ENCODE data around the gene CFAP299. TPM values are rescaled to one million over a fixed set of nuclear protein-coding genes. Genes with fewer than 3 reads are reported as not detected.

Gene CFAP299
- total RNA-seq, 2 experiments from 2014 or later = 0.63 to 3.7 TPM

DNA sequence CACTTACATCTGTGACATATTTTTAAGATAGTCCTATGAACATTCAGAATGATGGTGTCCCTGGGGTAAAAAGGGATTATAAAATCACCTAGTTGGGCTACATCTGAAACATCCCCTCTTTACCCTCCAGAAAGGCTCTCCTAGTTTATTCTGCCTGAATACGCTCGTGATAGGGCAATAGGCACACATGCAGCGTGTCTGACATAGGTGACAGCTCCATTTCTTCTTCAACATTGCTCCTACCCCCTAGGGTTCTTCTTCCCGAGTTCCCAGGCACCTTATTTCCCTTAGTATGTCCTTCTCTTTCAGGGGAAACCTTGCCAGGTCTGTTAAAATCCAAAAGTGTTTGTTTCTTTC, 27.1 kb upstream of the CFAP299 start:
- Histone ChIP-seq H3K9me3 (ENCODE audit: low read length) (no peaks in the 10 kb centered on the region), H3K4me3 (ENCODE audit: low read depth, low read length, poor library complexity, severe bottlenecking) (no peak overlapping the region), H4K20me1 (ENCODE audit: insufficient read depth, low read length) (no peaks in the 10 kb centered on the region), H3K27ac (ENCODE audit: low read depth, low read length, poor library complexity, severe bottlenecking) (no peak overlapping the region), H2AFZ (ENCODE audit: low read length) (no peak overlapping the region), H3K36me3 (ENCODE audit: insufficient read depth, low read length) (no peaks in the 10 kb centered on the region), H3K79me2 (ENCODE audit: insufficient read depth, low read depth, low read length) (no peaks in the 10 kb centered on the region), H3K4me1 (ENCODE audit: insufficient read depth, low read length, poor library complexity, severe bottlenecking) (no peaks in the 10 kb centered on the region), H3K4me2 (ENCODE audit: low read length) (no peak overlapping the region), H3K9me2 (ENCODE audit: insufficient read depth, low read length) (no peaks in the 10 kb centered on the region)
- ChIA-PET POLR2A (no interaction called here), CTCF (ENCODE audit: unreplicated experiment) (no interaction called here)
- no TSS peak for BruUV-seq (replicated peaks)
- TF ChIP-seq, protein P1, sequence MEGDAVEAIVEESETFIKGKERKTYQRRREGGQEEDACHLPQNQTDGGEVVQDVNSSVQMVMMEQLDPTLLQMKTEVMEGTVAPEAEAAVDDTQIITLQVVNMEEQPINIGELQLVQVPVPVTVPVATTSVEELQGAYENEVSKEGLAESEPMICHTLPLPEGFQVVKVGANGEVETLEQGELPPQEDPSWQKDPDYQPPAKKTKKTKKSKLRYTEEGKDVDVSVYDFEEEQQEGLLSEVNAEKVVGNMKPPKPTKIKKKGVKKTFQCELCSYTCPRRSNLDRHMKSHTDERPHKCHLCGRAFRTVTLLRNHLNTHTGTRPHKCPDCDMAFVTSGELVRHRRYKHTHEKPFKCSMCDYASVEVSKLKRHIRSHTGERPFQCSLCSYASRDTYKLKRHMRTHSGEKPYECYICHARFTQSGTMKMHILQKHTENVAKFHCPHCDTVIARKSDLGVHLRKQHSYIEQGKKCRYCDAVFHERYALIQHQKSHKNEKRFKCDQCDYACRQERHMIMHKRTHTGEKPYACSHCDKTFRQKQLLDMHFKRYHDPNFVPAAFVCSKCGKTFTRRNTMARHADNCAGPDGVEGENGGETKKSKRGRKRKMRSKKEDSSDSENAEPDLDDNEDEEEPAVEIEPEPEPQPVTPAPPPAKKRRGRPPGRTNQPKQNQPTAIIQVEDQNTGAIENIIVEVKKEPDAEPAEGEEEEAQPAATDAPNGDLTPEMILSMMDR (conservative IDR thresholded peaks at IDR 0.05; ENCODE audit: low read length) = no peak
- TF ChIP-seq EZH2phosphoT487 (IDR thresholded peaks at IDR 0.05; ENCODE audit: borderline replicate concordance, low read depth, low read length) = no peak
- no peak for DNase-seq (ENCODE audit: low spot score)
- intact Hi-C loops (cut with micrococcal nuclease; ENCODE audit: unreplicated experiment) = no loop called here

DNA sequence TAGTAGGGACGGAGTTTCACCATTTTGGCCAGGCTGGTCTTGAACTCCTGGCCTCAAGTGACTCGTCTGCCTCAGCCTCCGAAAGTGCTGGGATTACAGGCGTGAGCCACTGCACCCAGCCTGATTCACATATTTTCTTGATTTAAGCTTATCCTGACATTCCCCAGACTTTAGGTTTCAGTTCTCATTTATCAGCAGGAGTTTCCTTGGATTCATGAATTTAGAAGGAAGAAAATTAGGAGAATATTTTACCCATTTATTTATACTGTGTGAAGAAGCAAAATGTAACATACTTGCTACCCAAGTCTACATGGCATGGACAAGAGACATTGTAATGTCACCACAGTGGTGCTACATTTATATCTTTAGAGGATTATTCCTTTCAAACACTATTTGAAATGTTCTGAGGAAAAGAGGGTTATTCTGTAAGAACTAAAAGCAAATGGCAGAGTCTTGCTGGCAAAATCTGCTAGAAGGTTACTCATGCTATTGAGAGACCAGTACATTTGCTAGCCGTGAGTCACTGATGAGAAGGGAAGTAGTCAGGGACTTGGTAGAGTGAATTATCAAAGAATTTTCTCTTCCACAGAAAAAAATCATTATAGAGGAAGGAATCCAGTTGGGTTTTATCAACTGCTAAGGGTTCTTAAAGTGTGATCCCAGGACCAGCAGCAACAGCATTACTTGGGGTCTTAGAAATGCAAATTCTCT, 26.1 kb upstream of the CFAP299 start:
- Histone ChIP-seq H3K4me1 (ENCODE audit: insufficient read depth, low read length, poor library complexity, severe bottlenecking) (no peaks in the 10 kb centered on the region), H3K4me2 (ENCODE audit: low read length) (no peak overlapping the region), H4K20me1 (ENCODE audit: insufficient read depth, low read length) (no peaks in the 10 kb centered on the region), H3K27ac (ENCODE audit: low read depth, low read length, poor library complexity, severe bottlenecking) (no peak overlapping the region), H3K9me2 (ENCODE audit: insufficient read depth, low read length) (no peaks in the 10 kb centered on the region), H3K36me3 (ENCODE audit: insufficient read depth, low read length) (no peaks in the 10 kb centered on the region), H2AFZ (ENCODE audit: low read length) (no peak overlapping the region), H3K4me3 (ENCODE audit: low read depth, low read length, poor library complexity, severe bottlenecking) (no peak overlapping the region), H3K9me3 (ENCODE audit: low read length) (no peaks in the 10 kb centered on the region), H3K79me2 (ENCODE audit: insufficient read depth, low read depth, low read length) (no peaks in the 10 kb centered on the region)
- TF ChIP-seq, protein P1 (conservative IDR thresholded peaks at IDR 0.05; ENCODE audit: low read length) = no peak
- no peak for TF ChIP-seq EZH2phosphoT487 (IDR thresholded peaks at IDR 0.05; ENCODE audit: borderline replicate concordance, low read depth, low read length)
- POLR2A ChIA-PET = no interaction called here
- CTCF ChIA-PET (ENCODE audit: unreplicated experiment) = no interaction called here
- no TSS peak for BruUV-seq (replicated peaks)
- DNase-seq (ENCODE audit: low spot score) = no peak
- intact Hi-C loops (cut with micrococcal nuclease; ENCODE audit: unreplicated experiment) = no loop called here

DNA sequence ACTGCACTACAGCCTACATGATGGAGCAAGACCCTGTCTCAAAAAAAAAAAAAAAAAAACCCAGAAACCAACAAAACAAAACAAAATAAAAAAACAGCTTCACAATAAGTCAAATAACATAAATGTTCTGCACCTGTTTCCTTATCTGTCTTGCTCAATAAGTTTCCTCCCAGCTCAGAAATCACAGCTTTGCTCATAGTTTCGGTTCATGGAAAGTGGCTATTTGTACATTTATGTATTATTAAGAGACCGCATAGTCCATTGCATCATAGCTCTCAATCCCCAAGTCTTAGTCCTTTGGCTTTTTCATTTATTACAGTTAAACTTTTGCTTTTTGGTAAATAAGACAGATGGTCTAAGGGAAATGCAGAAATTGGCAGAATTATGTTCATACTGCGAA, 24.4 kb upstream of the CFAP299 start:
- Histone ChIP-seq H3K27ac (ENCODE audit: low read depth, low read length, poor library complexity, severe bottlenecking) (no peak overlapping the region), H3K9me2 (ENCODE audit: insufficient read depth, low read length) (no peaks in the 10 kb centered on the region), H4K20me1 (ENCODE audit: insufficient read depth, low read length) (no peaks in the 10 kb centered on the region), H3K36me3 (ENCODE audit: insufficient read depth, low read length) (no peaks in the 10 kb centered on the region), H3K79me2 (ENCODE audit: insufficient read depth, low read depth, low read length) (no peaks in the 10 kb centered on the region), H3K4me2 (ENCODE audit: low read length) (no peak overlapping the region), H3K9me3 (ENCODE audit: low read length) (no peaks in the 10 kb centered on the region), H2AFZ (ENCODE audit: low read length) (no peak overlapping the region), H3K4me3 (ENCODE audit: low read depth, low read length, poor library complexity, severe bottlenecking) (no peak overlapping the region), H3K4me1 (ENCODE audit: insufficient read depth, low read length, poor library complexity, severe bottlenecking) (no peaks in the 10 kb centered on the region)
- ChIA-PET POLR2A (interaction anchor here (0.7 to 1.2 kb wide), 3 partner anchors 11 to 265 kb away, joined by 4 read pairs; no protein-coding TSS in a partner anchor), CTCF (ENCODE audit: unreplicated experiment) (no interaction called here)
- intact Hi-C loops (cut with micrococcal nuclease; ENCODE audit: unreplicated experiment) = no loop called here
- DNase-seq (ENCODE audit: low spot score) = no peak
- TF ChIP-seq, protein P1 (conservative IDR thresholded peaks at IDR 0.05; ENCODE audit: low read length) = no peak
- TF ChIP-seq EZH2phosphoT487 (IDR thresholded peaks at IDR 0.05; ENCODE audit: borderline replicate concordance, low read depth, low read length) = no peak
- no TSS peak for BruUV-seq (replicated peaks)
